Measurements from ENCODE around the gene TUBAL3. TPM values are rescaled to one million over a fixed set of nuclear protein-coding genes. Genes with fewer than 3 reads are reported as not detected.

Gene TUBAL3
- total and polyA plus RNA-seq, 4 donors: 0.75 TPM; not detected in 3

- H3K27ac ChIP-seq (ENCODE audit: low read depth in 1 of 2, low read length in 2 of 2): no peak overlapping the region
- no peaks in the 10 kb centered on the region for H3K4me1 ChIP-seq (ENCODE audit: control insufficient read depth in 4 of 4, insufficient read depth in 4 of 4, low read length in 3 of 4)
- H3K36me3 ChIP-seq (ENCODE audit: control insufficient read depth in 4 of 4, insufficient read depth in 3 of 4, low read depth in 1 of 4, low read length in 3 of 4): no peaks in the 10 kb centered on the region
- no peak overlapping the region for H3K4me3 ChIP-seq (ENCODE audit: low read depth in 1 of 3, low read length in 3 of 3)
- TF ChIP-seq ZBTB33 (IDR thresholded peaks at IDR 0.05): no peak
- no peak for TF ChIP-seq NR2F2 (IDR thresholded peaks at IDR 0.05)
- no peak for TF ChIP-seq CTCF (IDR thresholded peaks at IDR 0.05; ENCODE audit: low read depth, low read length, missing input control)
- no peak for TF ChIP-seq ATF3 (IDR thresholded peaks at IDR 0.05)
- no peak for TF ChIP-seq EGR1 (IDR thresholded peaks at IDR 0.05; ENCODE audit: low read depth in 2 of 2)
- TF ChIP-seq FOXA1 (IDR thresholded peaks at IDR 0.05): no peak
- TF ChIP-seq HNF4G (IDR thresholded peaks at IDR 0.05): no peak
- no peak for TF ChIP-seq HNF4A (conservative IDR thresholded peaks at IDR 0.05)
- no peak for TF ChIP-seq YY1 (IDR thresholded peaks at IDR 0.05)
- no peak for TF ChIP-seq FOXA2 (IDR thresholded peaks at IDR 0.05)
- no peak for TF ChIP-seq TAF1 (conservative IDR thresholded peaks at IDR 0.05)
- no peak for TF ChIP-seq GABPA (IDR thresholded peaks at IDR 0.05 in 1 of 2, conservative IDR thresholded peaks at IDR 0.05 in 1 of 2)
- no peak for TF ChIP-seq RAD21 (IDR thresholded peaks at IDR 0.05)
- TF ChIP-seq RXRA (IDR thresholded peaks at IDR 0.05): no peak
- TF ChIP-seq REST (IDR thresholded peaks at IDR 0.05): no peak
- no peak for TF ChIP-seq MAX (IDR thresholded peaks at IDR 0.05)
- no peaks in the 10 kb centered on the region for H3K27me3 ChIP-seq (ENCODE audit: control insufficient read depth in 4 of 4, insufficient read depth in 4 of 4, low read length in 3 of 4)
- no peaks in the 10 kb centered on the region for H3K9me3 ChIP-seq (ENCODE audit: control insufficient read depth in 4 of 4, low read length in 3 of 4)
- DNase-seq (ENCODE audit: low spot score): no peak
- H3K9ac ChIP-seq (ENCODE audit: low read depth in 1 of 2, low read length in 2 of 2): no peak overlapping the region
Measured at GRCh38 chr10:5344746-5345145, 59.9 kb downstream of the TUBAL3 start.

- WGBS: 90% methylated on average over 4 of the region's 4 CpGs
- H3K27ac ChIP-seq (ENCODE audit: low read depth in 1 of 2, low read length in 2 of 2): no peak overlapping the region
- no peaks in the 10 kb centered on the region for H3K4me1 ChIP-seq (ENCODE audit: control insufficient read depth in 4 of 4, insufficient read depth in 4 of 4, low read length in 3 of 4)
- TF ChIP-seq CTCF (IDR thresholded peaks at IDR 0.05; ENCODE audit: low read depth, low read length, missing input control) (no peak), GABPA (IDR thresholded peaks at IDR 0.05 in 1 of 2, conservative IDR thresholded peaks at IDR 0.05 in 1 of 2) (no peak), HNF4A (conservative IDR thresholded peaks at IDR 0.05) (no peak), RXRA (IDR thresholded peaks at IDR 0.05) (no peak), TAF1 (conservative IDR thresholded peaks at IDR 0.05) (no peak)
- no peak overlapping the region for H3K4me3 ChIP-seq (ENCODE audit: low read depth in 1 of 3, low read length in 3 of 3)
- H3K36me3 ChIP-seq (ENCODE audit: control insufficient read depth in 4 of 4, insufficient read depth in 3 of 4, low read depth in 1 of 4, low read length in 3 of 4): no peaks in the 10 kb centered on the region
- DNase-seq (ENCODE audit: low spot score): no peak
- H3K27me3 ChIP-seq (ENCODE audit: control insufficient read depth in 4 of 4, insufficient read depth in 4 of 4, low read length in 3 of 4): no peaks in the 10 kb centered on the region
- H3K9ac ChIP-seq (ENCODE audit: low read depth in 1 of 2, low read length in 2 of 2): no peak overlapping the region
- H3K9me3 ChIP-seq (ENCODE audit: control insufficient read depth in 4 of 4, low read length in 3 of 4): no peaks in the 10 kb centered on the region
Measured at GRCh38 chr10:5343979-5344378, 60.6 kb downstream of the TUBAL3 start.
